Stimulated activated naive CD8-positive, alpha-beta T cell treated with anti-CD3 and anti-CD28 coated beads, Interleukin-15, Interleukin-2, amounts not matched to agents 100 ng/mL and 50 ng/mL, for 24 hours (primary cell): ENCODE measurements around the gene RALGPS1.

Experiments used
- H3K27ac Mint-ChIP-seq: one replicate; pipeline ENCODE4 v1.8.0; 2021; ENCODE audit warnings: mild to moderate bottlenecking, mixed read lengths
- H3K27me3 Mint-ChIP-seq: one replicate; pipeline ENCODE4 v1.8.0; 2021; ENCODE audit warnings: mixed read lengths
- H3K36me3 Mint-ChIP-seq: one replicate; pipeline ENCODE4 v1.8.0; 2021; ENCODE audit warnings: low read depth, mixed read lengths
- H3K4me1 Mint-ChIP-seq: one replicate; pipeline ENCODE4 v1.8.0; 2021; ENCODE audit warnings: low read depth, mixed read lengths
- H3K4me3 Mint-ChIP-seq: one replicate; pipeline ENCODE4 v1.8.0; 2021; ENCODE audit warnings: mild to moderate bottlenecking, mixed read lengths
- H3K9me3 Mint-ChIP-seq: one replicate; pipeline ENCODE4 v1.8.0; 2021; ENCODE audit warnings: mixed read lengths

Gene RALGPS1

GRCh38 chr9:127154003-127154389, 239.4 kb downstream of the RALGPS1 start:
- no peaks in the 10 kb centered on the region for H3K9me3 Mint-ChIP-seq
- H3K36me3 Mint-ChIP-seq = no peaks in the 10 kb centered on the region
- H3K4me1 Mint-ChIP-seq = peaks cover 8% of the 10 kb centered on the region
- H3K4me3 Mint-ChIP-seq = no peak overlapping the region
- H3K27ac Mint-ChIP-seq = no peak overlapping the region
- H3K27me3 Mint-ChIP-seq = no peaks in the 10 kb centered on the region

- Mint-ChIP-seq H3K4me1 (peaks cover 8% of the 10 kb centered on the region), H3K9me3 (no peaks in the 10 kb centered on the region), H3K4me3 (no peak overlapping the region)
Observed at GRCh38 chr9:127154390-127155191, 240.0 kb downstream of the RALGPS1 start.

GRCh38 chr9:127155314-127155960, 240.9 kb downstream of the RALGPS1 start:
- no peaks in the 10 kb centered on the region for H3K9me3 Mint-ChIP-seq

More at GRCh38 chr9:127154390-127155191, 240.0 kb downstream of the RALGPS1 start:
- Mint-ChIP-seq H3K27me3 (no peaks in the 10 kb centered on the region), H3K36me3 (no peaks in the 10 kb centered on the region), H3K27ac (no peak overlapping the region)

GRCh38 chr9:127158786-127159324, 244.3 kb downstream of the RALGPS1 start:
- Mint-ChIP-seq H3K9me3 (no peaks in the 10 kb centered on the region), H3K4me3 (no peak overlapping the region)

More at GRCh38 chr9:127155314-127155960, 240.9 kb downstream of the RALGPS1 start:
- Mint-ChIP-seq H3K4me1 (peaks cover 8% of the 10 kb centered on the region), H3K36me3 (no peaks in the 10 kb centered on the region), H3K27ac (no peak overlapping the region), H3K27me3 (no peaks in the 10 kb centered on the region), H3K4me3 (no peak overlapping the region)

GRCh38 chr9:127159325-127159801, 244.8 kb downstream of the RALGPS1 start:
- no peaks in the 10 kb centered on the region for H3K36me3 Mint-ChIP-seq
- H3K4me1 Mint-ChIP-seq = peaks cover 21% of the 10 kb centered on the region
- no peak overlapping the region for H3K27ac Mint-ChIP-seq
- no peaks in the 10 kb centered on the region for H3K9me3 Mint-ChIP-seq
- H3K4me3 Mint-ChIP-seq = no peak overlapping the region
- no peaks in the 10 kb centered on the region for H3K27me3 Mint-ChIP-seq

More at GRCh38 chr9:127158786-127159324, 244.3 kb downstream of the RALGPS1 start:
- Mint-ChIP-seq H3K36me3 (no peaks in the 10 kb centered on the region), H3K27me3 (no peaks in the 10 kb centered on the region), H3K4me1 (peaks cover 23% of the 10 kb centered on the region), H3K27ac (no peak overlapping the region)

- no peak overlapping the region for H3K27ac Mint-ChIP-seq
- no peaks in the 10 kb centered on the region for H3K9me3 Mint-ChIP-seq
- H3K36me3 Mint-ChIP-seq = no peaks in the 10 kb centered on the region
- peaks cover 16% of the 10 kb centered on the region for H3K4me1 Mint-ChIP-seq
- H3K27me3 Mint-ChIP-seq = no peaks in the 10 kb centered on the region
- H3K4me3 Mint-ChIP-seq = no peak overlapping the region
Observed at GRCh38 chr9:127159949-127160610, 245.5 kb downstream of the RALGPS1 start.

- Mint-ChIP-seq H3K27ac (no peak overlapping the region), H3K27me3 (no peaks in the 10 kb centered on the region), H3K9me3 (no peaks in the 10 kb centered on the region), H3K36me3 (no peaks in the 10 kb centered on the region), H3K4me3 (no peak overlapping the region), H3K4me1 (peaks cover 16% of the 10 kb centered on the region)
Observed at GRCh38 chr9:127161081-127161624, 246.6 kb downstream of the RALGPS1 start.

- Mint-ChIP-seq H3K27ac (no peak overlapping the region), H3K9me3 (no peaks in the 10 kb centered on the region), H3K4me1 (peaks cover 16% of the 10 kb centered on the region), H3K36me3 (no peaks in the 10 kb centered on the region), H3K4me3 (no peak overlapping the region), H3K27me3 (no peaks in the 10 kb centered on the region)
Observed at GRCh38 chr9:127162046-127162863, 247.7 kb downstream of the RALGPS1 start.

- no peaks in the 10 kb centered on the region for H3K27me3 Mint-ChIP-seq
- peaks cover 16% of the 10 kb centered on the region for H3K4me1 Mint-ChIP-seq
- H3K4me3 Mint-ChIP-seq = no peak overlapping the region
- H3K36me3 Mint-ChIP-seq = peaks cover 4% of the 10 kb centered on the region
- H3K27ac Mint-ChIP-seq = no peak overlapping the region
- no peaks in the 10 kb centered on the region for H3K9me3 Mint-ChIP-seq
Observed at GRCh38 chr9:127162864-127163365, 248.3 kb downstream of the RALGPS1 start.

GRCh38 chr9:127163409-127163808, 248.8 kb downstream of the RALGPS1 start:
- Mint-ChIP-seq H3K36me3 (peaks cover 4% of the 10 kb centered on the region), H3K4me1 (peaks cover 16% of the 10 kb centered on the region), H3K4me3 (no peak overlapping the region), H3K27ac (no peak overlapping the region), H3K9me3 (no peaks in the 10 kb centered on the region), H3K27me3 (no peaks in the 10 kb centered on the region)

GRCh38 chr9:127165116-127165515, 250.5 kb downstream of the RALGPS1 start:
- peaks cover 4% of the 10 kb centered on the region for H3K36me3 Mint-ChIP-seq
- H3K27me3 Mint-ChIP-seq = no peaks in the 10 kb centered on the region
- H3K9me3 Mint-ChIP-seq = no peaks in the 10 kb centered on the region
- H3K4me1 Mint-ChIP-seq = peaks cover 16% of the 10 kb centered on the region
- H3K4me3 Mint-ChIP-seq = no peak overlapping the region
- H3K27ac Mint-ChIP-seq = no peak overlapping the region

GRCh38 chr9:127166111-127166510, 251.5 kb downstream of the RALGPS1 start:
- Mint-ChIP-seq H3K36me3 (peaks cover 4% of the 10 kb centered on the region), H3K27me3 (no peaks in the 10 kb centered on the region), H3K9me3 (no peaks in the 10 kb centered on the region), H3K27ac (no peak overlapping the region), H3K4me3 (no peak overlapping the region), H3K4me1 (peaks cover 16% of the 10 kb centered on the region)

- no peak overlapping the region for H3K4me3 Mint-ChIP-seq
- H3K9me3 Mint-ChIP-seq = no peaks in the 10 kb centered on the region
- peaks cover 4% of the 10 kb centered on the region for H3K36me3 Mint-ChIP-seq
- H3K4me1 Mint-ChIP-seq = peaks cover 16% of the 10 kb centered on the region
- H3K27ac Mint-ChIP-seq = no peak overlapping the region
- no peaks in the 10 kb centered on the region for H3K27me3 Mint-ChIP-seq
Observed at GRCh38 chr9:127166651-127167524, 252.3 kb downstream of the RALGPS1 start.
